GM06990 (cell line): ENCODE measurements around the gene ZNF609.

Experiments used
- DNase-seq: peaks from one replicate; pipeline ENCODE4 v3.0.0-alpha.2; 2011; ENCODE audit not compliant: insufficient read length; ENCODE audit errors: extremely low read depth
- H3K27me3 ChIP-seq: replicated peaks from 2 replicates; pipeline ENCODE4 v1.6.0; 2011; ENCODE audit warnings: low read length; ENCODE audit not compliant: control insufficient read depth, insufficient read depth
- H3K36me3 ChIP-seq: 2 replicates; pipeline ENCODE4 v1.5.1; 2011; ENCODE audit warnings: low read length; ENCODE audit not compliant: control insufficient read depth, insufficient read depth
- H3K4me3 ChIP-seq: replicated peaks from 2 replicates; pipeline ENCODE4 v1.5.1; 2011; ENCODE audit warnings: low read depth, mild to moderate bottlenecking, control low read depth, low read length
- TF ChIP-seq, protein P1 (sequence below): IDR thresholded peaks from 2 replicates; pipeline ENCODE4 v1.5.1; 2011; ENCODE audit warnings: low read length, control low read depth, mild to moderate bottlenecking, inconsistent platforms; ENCODE audit not compliant: insufficient read depth, poor library complexity, severe bottlenecking

The ZNF609 gene

DNA sequence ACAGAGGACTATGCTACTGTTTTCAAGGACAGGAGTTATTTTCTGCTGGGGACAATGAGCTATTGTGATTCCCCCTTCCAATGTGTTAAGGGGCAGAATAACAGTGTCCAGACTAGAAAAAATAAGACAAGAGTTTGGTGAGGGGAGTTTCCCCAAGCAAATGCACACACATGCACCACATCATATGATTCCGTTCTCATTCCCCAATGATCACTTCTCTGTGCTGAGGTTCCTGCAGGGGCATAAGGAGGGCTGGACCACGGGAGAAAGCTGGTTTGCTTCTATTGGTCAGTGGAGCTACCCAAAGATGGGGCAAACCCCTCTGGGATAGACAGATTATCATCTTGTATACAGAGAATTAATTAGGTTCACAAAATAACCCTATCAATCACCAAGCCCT, 234.4 kb downstream of the ZNF609 start:
- TF ChIP-seq, protein P1, sequence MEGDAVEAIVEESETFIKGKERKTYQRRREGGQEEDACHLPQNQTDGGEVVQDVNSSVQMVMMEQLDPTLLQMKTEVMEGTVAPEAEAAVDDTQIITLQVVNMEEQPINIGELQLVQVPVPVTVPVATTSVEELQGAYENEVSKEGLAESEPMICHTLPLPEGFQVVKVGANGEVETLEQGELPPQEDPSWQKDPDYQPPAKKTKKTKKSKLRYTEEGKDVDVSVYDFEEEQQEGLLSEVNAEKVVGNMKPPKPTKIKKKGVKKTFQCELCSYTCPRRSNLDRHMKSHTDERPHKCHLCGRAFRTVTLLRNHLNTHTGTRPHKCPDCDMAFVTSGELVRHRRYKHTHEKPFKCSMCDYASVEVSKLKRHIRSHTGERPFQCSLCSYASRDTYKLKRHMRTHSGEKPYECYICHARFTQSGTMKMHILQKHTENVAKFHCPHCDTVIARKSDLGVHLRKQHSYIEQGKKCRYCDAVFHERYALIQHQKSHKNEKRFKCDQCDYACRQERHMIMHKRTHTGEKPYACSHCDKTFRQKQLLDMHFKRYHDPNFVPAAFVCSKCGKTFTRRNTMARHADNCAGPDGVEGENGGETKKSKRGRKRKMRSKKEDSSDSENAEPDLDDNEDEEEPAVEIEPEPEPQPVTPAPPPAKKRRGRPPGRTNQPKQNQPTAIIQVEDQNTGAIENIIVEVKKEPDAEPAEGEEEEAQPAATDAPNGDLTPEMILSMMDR, result no peak
- no peak overlapping the region for H3K4me3 ChIP-seq
- H3K27me3 ChIP-seq, result no peaks in the 10 kb centered on the region
- DNase-seq, result no peak
- H3K36me3 ChIP-seq, result peaks cover 20% of the 10 kb centered on the region

DNA sequence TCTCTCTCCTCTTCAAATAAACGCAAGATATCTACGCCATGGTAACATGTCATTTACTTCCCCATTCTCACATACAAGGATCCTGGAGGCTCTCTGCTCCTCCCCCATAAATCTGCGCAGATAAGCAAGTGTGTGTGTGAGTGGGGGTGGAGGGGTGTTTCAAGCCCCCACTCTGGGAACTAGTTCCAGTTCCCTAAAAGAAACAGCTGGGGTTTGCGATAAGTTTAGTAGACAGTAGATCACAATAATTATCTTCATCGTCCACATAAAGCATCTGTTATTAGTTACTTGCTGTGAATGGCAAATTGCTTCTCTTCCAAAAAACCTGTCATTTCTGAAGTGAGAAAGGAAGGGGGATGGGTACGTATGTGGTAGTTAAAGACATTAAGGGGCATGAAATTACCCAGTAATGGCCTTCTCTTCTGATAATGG, 235.2 kb downstream of the ZNF609 start:
- TF ChIP-seq, protein P1, result no peak
- DNase-seq, result no peak
- H3K36me3 ChIP-seq, result peaks cover 15% of the 10 kb centered on the region
- no peak overlapping the region for H3K4me3 ChIP-seq
- no peaks in the 10 kb centered on the region for H3K27me3 ChIP-seq

- Histone ChIP-seq H3K27me3 (no peaks in the 10 kb centered on the region), H3K4me3 (no peak overlapping the region), H3K36me3 (peaks cover 11% of the 10 kb centered on the region)
- no peak for DNase-seq
- TF ChIP-seq, protein P1, result no peak
These were observed 236.1 kb downstream of the ZNF609 start for GRCh38 chr15:64696481-64696880.

DNA sequence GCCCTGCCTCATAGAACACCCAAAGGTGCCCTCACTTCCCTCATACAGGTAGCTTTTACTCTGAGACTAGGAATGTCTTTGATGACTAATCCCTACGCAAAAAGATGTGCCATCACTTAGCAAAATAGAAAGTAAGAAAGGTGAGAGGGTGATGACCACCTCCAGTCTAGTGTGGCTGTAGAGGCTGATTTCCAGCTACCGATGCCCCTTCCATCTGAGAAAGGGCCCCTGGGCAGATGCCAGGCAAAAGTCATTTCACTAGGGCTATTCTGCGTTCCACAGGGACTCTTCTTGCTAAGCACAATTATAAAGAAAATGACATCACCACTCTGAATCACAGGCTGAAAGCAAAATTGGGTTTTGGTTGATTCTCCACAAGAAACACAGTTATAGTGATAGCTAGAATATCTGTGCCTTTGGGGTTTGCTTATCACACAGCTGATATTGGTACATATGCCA, 237.6 kb downstream of the ZNF609 start:
- H3K36me3 ChIP-seq, result peaks cover 7% of the 10 kb centered on the region
- TF ChIP-seq, protein P1, result no peak
- no peak for DNase-seq
- no peaks in the 10 kb centered on the region for H3K27me3 ChIP-seq
- H3K4me3 ChIP-seq, result no peak overlapping the region

DNA sequence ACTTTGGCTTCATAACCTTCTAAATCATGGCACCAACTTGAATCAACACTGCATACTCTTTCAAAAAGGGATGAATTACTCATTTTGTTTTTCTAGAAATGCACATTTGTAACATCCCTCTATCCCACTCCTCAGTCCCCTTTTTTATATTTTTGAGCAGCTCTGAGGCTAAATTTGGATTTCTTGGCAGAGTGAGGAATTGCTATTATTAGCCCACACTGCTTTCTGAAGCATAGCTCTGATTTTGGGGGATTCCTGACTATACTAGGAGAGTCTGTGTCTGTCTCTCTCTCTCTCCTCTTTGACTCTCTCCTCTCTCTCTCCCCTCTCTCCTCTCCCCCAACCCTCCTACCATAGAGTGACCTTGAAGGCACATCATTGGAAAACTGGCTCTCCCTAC, 238.4 kb downstream of the ZNF609 start:
- no peak overlapping the region for H3K4me3 ChIP-seq
- DNase-seq, result no peak
- H3K27me3 ChIP-seq, result no peaks in the 10 kb centered on the region
- H3K36me3 ChIP-seq, result peaks cover 4% of the 10 kb centered on the region
- TF ChIP-seq, protein P1, result no peak
